ENCODE data around the gene WFIKKN1. TPM values are rescaled to one million over a fixed set of nuclear protein-coding genes. Genes with fewer than 3 reads are reported as not detected.

WFIKKN1 gene
- total RNA-seq, 4 donors from 2014 or later = 2.5 to 6.2 (median 3.8) TPM

DNA sequence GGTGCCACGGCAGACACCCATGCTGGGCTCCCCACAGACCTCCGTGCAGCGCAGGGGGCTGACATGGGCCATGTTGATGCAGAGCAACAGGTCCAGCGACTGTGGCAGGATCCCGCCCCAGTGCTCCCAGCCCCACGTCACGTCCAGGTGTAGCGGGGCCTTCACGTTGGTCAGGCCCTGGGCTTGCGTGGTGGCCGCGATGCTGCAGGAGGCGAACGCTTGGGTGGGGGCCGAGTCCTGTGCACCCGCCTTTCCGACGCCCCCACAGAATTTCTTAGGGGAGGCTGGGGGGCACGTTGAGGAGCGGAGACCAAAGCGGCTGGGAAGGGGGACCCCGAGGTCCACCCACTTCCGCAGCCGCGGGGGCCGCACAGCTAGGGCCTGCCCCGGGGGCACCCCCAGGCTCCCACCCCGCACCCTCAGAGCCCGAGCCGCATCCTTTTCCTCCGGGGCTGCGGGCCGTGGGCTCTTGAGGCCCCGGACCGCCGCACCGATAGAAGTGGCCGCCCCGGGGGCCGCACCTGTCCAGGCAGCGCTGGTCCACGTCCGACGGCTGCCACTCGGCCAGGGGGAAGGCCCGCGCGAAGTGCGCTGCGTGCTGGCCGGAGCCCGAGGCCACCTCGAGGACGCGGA, 4.9 kb downstream of the WFIKKN1 start:
- peaks cover 0 to 13% (median 0%) of the 10 kb centered on the region in 3 donors for H3K36me3 ChIP-seq
- H3K4me1 ChIP-seq = peaks cover 0 to 25% (median 15%) of the 10 kb centered on the region in 4 donors
- no peaks in the 10 kb centered on the region for H3K9me3 ChIP-seq
- peak overlapping the region; percentile 87 to 98 (median 92) for H3K27ac ChIP-seq
- TF ChIP-seq POLR2A (IDR thresholded peaks at IDR 0.05) = no peak
- TF ChIP-seq, protein P1, sequence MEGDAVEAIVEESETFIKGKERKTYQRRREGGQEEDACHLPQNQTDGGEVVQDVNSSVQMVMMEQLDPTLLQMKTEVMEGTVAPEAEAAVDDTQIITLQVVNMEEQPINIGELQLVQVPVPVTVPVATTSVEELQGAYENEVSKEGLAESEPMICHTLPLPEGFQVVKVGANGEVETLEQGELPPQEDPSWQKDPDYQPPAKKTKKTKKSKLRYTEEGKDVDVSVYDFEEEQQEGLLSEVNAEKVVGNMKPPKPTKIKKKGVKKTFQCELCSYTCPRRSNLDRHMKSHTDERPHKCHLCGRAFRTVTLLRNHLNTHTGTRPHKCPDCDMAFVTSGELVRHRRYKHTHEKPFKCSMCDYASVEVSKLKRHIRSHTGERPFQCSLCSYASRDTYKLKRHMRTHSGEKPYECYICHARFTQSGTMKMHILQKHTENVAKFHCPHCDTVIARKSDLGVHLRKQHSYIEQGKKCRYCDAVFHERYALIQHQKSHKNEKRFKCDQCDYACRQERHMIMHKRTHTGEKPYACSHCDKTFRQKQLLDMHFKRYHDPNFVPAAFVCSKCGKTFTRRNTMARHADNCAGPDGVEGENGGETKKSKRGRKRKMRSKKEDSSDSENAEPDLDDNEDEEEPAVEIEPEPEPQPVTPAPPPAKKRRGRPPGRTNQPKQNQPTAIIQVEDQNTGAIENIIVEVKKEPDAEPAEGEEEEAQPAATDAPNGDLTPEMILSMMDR (IDR thresholded peaks at IDR 0.05) = no peak
- H3K4me3 ChIP-seq = peak overlapping the region; percentile 60 to 96 (median 88)
- no peak for DNase-seq
- H3K27me3 ChIP-seq = no peaks in the 10 kb centered on the region

DNA sequence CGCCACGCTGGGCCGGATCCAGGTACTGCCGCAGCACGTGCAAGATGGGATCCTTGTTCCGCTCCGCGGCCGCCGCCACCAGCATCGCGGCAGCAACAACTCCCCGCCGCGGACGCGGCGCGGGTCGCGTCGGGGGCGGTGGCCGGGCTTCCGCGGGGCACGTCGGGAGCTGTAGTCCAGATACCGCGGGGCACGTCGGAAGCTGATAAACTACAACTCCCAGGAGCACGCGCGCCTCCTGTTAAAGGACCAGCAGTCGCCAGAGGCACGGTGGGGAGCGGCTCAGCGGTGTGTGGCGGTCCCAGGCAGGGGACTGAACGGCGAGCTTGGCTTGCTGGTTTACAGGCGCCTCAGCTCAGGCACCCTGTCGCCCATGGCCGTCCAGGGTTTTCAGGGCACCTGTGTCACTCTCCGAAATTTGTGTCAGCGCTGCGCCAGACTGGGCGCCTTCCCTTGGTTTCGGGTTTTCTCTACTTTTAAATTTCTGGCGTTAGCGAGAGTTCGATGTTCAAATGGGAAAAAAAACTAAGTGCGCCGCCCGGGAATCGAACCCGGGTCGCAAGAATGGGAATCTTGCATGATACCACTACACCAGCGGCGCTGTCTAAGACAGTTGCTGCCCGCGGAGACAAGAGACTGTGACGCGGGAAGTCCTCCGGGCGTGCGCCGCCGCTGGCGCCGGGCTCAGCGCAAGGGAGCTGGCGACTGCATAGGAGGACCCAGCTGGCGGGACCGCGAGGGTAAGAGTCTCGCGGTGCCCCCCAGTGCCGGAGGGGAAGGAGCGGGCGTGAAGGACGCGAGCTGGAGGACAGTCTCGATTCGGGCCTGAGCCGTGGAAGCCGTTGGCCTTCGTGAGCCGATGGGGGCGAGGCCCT, 5.7 kb downstream of the WFIKKN1 start, which contains the start of gene METTL26:
METTL26 (minus strand) TSS at position 100 of the 875 bp plus-strand sequence; CDS start at position 85, 15 bp downstream.
- H3K4me1 ChIP-seq = peaks cover 0 to 21% (median 12%) of the 10 kb centered on the region in 4 donors
- H3K27ac ChIP-seq = peak within 1 kb of the TSS; percentile 87 to 98 (median 92)
- no peaks in the 10 kb centered on the region for H3K27me3 ChIP-seq
- TF ChIP-seq, protein P1 (IDR thresholded peaks at IDR 0.05) = peak in 3 of 6 experiments; percentile 23 to 49 (median 39)
- TF ChIP-seq POLR2A (IDR thresholded peaks at IDR 0.05) = peak; percentile 55 to 61
- no peaks in the 10 kb centered on the region for H3K9me3 ChIP-seq
- H3K36me3 ChIP-seq = peaks cover 0 to 13% (median 0%) of the 10 kb centered on the region in 3 donors
- peak; percentile 96 to 98 (median 97) for DNase-seq
- H3K4me3 ChIP-seq = peak within 1 kb of the TSS; percentile 60 to 96 (median 88)

DNA sequence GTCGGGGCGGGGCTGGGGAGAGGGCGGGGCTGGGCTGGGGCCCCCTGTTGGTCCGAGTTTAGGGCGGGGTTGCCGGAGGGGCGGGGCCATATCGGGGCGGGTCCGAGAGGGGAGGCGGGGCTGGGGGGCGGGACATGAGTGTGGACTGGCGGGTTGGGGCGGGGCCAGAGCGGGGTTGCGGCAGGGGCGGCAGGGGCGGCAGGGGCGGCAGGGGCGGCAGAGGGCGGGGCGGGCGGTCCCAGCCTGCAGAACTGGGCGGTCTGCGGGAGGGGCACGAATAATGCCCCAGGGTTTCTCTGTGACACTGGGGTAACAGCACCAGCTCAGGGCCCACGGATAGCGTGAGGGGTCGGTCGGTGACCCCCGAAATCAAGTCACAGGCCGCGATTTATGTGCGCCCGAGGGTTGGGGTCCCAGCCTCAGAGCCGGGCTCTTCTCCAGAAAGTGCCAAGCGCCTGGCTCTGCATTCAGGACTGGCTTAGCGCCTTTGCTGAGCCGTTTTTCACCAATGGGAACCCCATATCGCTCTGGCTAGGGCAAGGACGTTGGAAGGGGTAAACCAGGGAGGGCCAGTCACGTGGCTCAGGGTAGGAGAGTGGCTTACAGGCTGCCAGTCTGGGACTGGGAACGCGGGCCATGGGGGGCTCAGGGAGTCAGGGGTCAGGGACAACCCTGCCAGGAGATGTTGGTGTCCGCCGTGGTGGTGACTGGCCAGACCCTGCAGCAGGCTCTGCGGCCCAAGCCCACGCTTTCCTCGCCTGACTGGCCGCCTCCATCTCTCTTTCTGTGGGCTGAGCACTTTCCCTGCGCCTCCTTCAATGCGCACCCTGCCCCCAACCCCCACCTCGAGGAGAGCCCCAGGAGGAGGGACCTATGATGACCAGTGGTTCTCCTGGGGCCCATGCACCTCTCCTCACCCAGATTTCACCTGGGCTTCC, 6.6 kb downstream of the WFIKKN1 start:
- peaks cover 0 to 22% (median 12%) of the 10 kb centered on the region in 4 donors for H3K4me1 ChIP-seq
- H3K9me3 ChIP-seq = no peaks in the 10 kb centered on the region
- H3K36me3 ChIP-seq = peaks cover 0 to 13% (median 0%) of the 10 kb centered on the region in 3 donors
- TF ChIP-seq, protein P1 (IDR thresholded peaks at IDR 0.05) = no peak
- no peak for TF ChIP-seq POLR2A (IDR thresholded peaks at IDR 0.05)
- peak in 2 of 3 donors; percentile 92 to 95 for DNase-seq
- H3K4me3 ChIP-seq = peak overlapping the region; percentile 60 to 96 (median 88)
- peak overlapping the region; percentile 87 to 98 (median 92) for H3K27ac ChIP-seq
- no peaks in the 10 kb centered on the region for H3K27me3 ChIP-seq

DNA sequence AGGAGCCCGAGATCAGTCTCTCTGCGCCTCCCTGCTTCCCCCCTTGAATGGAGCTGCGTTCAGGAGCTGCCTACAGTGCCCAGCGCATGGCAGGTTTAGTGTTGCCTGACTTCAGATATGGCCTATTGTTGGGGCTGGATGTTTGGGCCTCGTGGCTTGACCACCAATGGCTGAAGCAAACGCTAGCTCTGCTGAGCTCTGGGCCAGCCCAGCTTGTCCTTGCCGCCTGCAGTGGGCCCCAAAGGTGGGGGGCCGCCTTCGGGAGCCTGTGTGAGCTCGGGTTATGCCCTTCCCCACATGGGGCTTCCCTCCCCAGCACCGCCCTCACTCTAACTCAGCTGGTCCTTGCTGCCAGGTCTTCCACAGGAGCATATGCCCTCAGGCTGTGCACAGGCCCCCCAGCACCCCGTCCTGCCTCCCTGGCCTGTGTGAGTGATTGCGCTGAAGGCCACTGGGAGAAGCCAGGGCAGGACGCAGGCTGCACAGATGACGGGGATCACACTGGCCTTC, 7.3 kb downstream of the WFIKKN1 start:
- peaks cover 0 to 13% (median 0%) of the 10 kb centered on the region in 3 donors for H3K36me3 ChIP-seq
- H3K9me3 ChIP-seq = no peaks in the 10 kb centered on the region
- H3K4me3 ChIP-seq = no peak overlapping the region
- H3K4me1 ChIP-seq = peaks cover 0 to 22% (median 14%) of the 10 kb centered on the region in 4 donors
- no peak for DNase-seq
- no peak for TF ChIP-seq POLR2A (IDR thresholded peaks at IDR 0.05)
- TF ChIP-seq, protein P1 (IDR thresholded peaks at IDR 0.05) = no peak
- H3K27me3 ChIP-seq = no peaks in the 10 kb centered on the region
- H3K27ac ChIP-seq = no peak overlapping the region
